Endothelial cell of umbilical vein (primary cell): ENCODE data around the gene GALNT13. TPM values are rescaled to one million over a fixed set of nuclear protein-coding genes. Genes with fewer than 3 reads are reported as not detected.

ENCODE experiments used
- BruUV-seq: library from RNA; stranded (reverse); fragments of 400-500 nt; replicated peaks from 2 replicates; lab custom pipeline; 2021; lab: Mats Ljungman, UMichigan
- CTCF ChIA-PET: fragments of 300-600, 350-600 bp; sonication (Branson Sonifier 250); formaldehyde crosslinking; loops from one replicate; lab custom pipeline; 2021; ENCODE audit warnings: antibody characterized with exemption, inconsistent platforms; lab: Charles Lee
- POLR2A ChIA-PET: fragments of 300-600, 350-600 bp; sonication (Branson Sonifier 250); formaldehyde crosslinking; loops from one replicate; lab custom pipeline; 2021; ENCODE audit warnings: antibody characterized with exemption, inconsistent platforms; lab: Charles Lee
- DNase-seq: peaks from one replicate; pipeline ENCODE4 v3.0.0-alpha.2; 2011; ENCODE audit warnings: low read depth, low spot score
- FAIRE-seq: peaks from 2 replicates; lab custom pipeline; 2011; peaks lifted over from hg19 to GRCh38; lab: Jason Lieb, UNC
- H2AFZ ChIP-seq: 2 replicates; pipeline ENCODE4 v1.6.0; 2012; ENCODE audit warnings: low read depth, low read length, control low read depth, inconsistent platforms
- H3K27ac ChIP-seq: 2 replicates; pipeline ENCODE4 v1.5.1; 2011; ENCODE audit warnings: low read depth, mild to moderate bottlenecking, control low read depth, low read length, moderate library complexity; ENCODE audit not compliant: insufficient read depth
- H3K27me3 ChIP-seq, 2 experiments: 2 replicates each; pipeline versions ENCODE4 v1.6.0 to v1.6.1; 2011; ENCODE audit warnings: low read length in 2 of 2, mixed read lengths in 1 of 2; ENCODE audit not compliant: control insufficient read depth in 2 of 2, insufficient read depth in 2 of 2
- H3K36me3 ChIP-seq, 2 experiments: 2 replicates in 1 of 2; 3 replicates in 1 of 2; pipeline ENCODE4 v1.5.1; 2011; ENCODE audit warnings: low read length in 2 of 2, mild to moderate bottlenecking in 1 of 2, moderate library complexity in 1 of 2; ENCODE audit not compliant: control insufficient read depth in 2 of 2, insufficient read depth in 2 of 2; ENCODE audit errors: extremely low read depth in 1 of 2
- H3K4me1 ChIP-seq: 3 replicates; pipeline ENCODE4 v1.5.1; 2011; ENCODE audit warnings: mild to moderate bottlenecking, low read length; ENCODE audit not compliant: control insufficient read depth, insufficient read depth; ENCODE audit errors: extremely low read depth
- H3K4me2 ChIP-seq: 2 replicates; pipeline ENCODE4 v1.6.1; 2011; ENCODE audit warnings: low read length, control low read depth, mixed read lengths; ENCODE audit not compliant: insufficient read depth
- H3K4me3 ChIP-seq, 3 experiments: fragments of 200-600 bp in 1 of 3; sonication (generic), shearing (Covaris generic) in 1 of 3; replicated peaks in 1 of 3; 2 replicates each; pipeline ENCODE4 v1.5.1; 2011 to 2016; ENCODE audit warnings: control low read depth in 3 of 3, low read length in 3 of 3, mild to moderate bottlenecking in 2 of 3, inconsistent platforms in 1 of 3, low read depth in 1 of 3, moderate library complexity in 1 of 3; ENCODE audit not compliant: insufficient read depth in 1 of 3
- H3K79me2 ChIP-seq: 2 replicates; pipeline ENCODE4 v1.6.0; 2012; ENCODE audit warnings: low read length, inconsistent platforms; ENCODE audit not compliant: control insufficient read depth, insufficient read depth
- H3K9ac ChIP-seq: replicated peaks from 2 replicates; pipeline ENCODE3; 2011; ENCODE audit warnings: low read length, control low read depth; ENCODE audit not compliant: insufficient read depth; ENCODE audit errors: extremely low read depth
- H3K9me1 ChIP-seq: replicated peaks from 3 replicates; pipeline ENCODE4 v1.6.0; 2011; ENCODE audit warnings: mild to moderate bottlenecking, low read length; ENCODE audit not compliant: control insufficient read depth, insufficient read depth; ENCODE audit errors: extremely low read depth
- H3K9me3 ChIP-seq: replicated peaks from 2 replicates; pipeline ENCODE4 v1.5.1; 2012; ENCODE audit warnings: low read length, inconsistent platforms; ENCODE audit not compliant: control insufficient read depth, insufficient read depth
- H4K20me1 ChIP-seq: replicated peaks from 2 replicates; pipeline ENCODE3; 2011; ENCODE audit warnings: mild to moderate bottlenecking, low read length; ENCODE audit not compliant: control insufficient read depth, insufficient read depth; ENCODE audit errors: extremely low read depth
- CTCF ChIP-seq, 2 donors: IDR thresholded peaks; 1 replicate in 1 of 2; 2 replicates in 1 of 2; pipeline ENCODE4 v1.5.1; 2011; ENCODE audit warnings: low read length in 2 of 2, mild to moderate bottlenecking in 2 of 2, moderate library complexity in 2 of 2, control low read depth in 1 of 2, inconsistent platforms in 1 of 2, low read depth in 1 of 2; ENCODE audit not compliant: insufficient read depth in 1 of 2; ENCODE audit errors: extremely low read depth in 1 of 2
- EZH2 ChIP-seq: IDR thresholded peaks from 2 replicates; pipeline ENCODE4 v1.6.1; 2012; ENCODE audit warnings: borderline replicate concordance, low read depth, mild to moderate bottlenecking, moderate library complexity, low read length, inconsistent platforms; ENCODE audit not compliant: severe bottlenecking
- FOS ChIP-seq: IDR thresholded peaks from 2 replicates; pipeline ENCODE4 v1.6.1; 2011; ENCODE audit warnings: mild to moderate bottlenecking, low read length, moderate library complexity, borderline replicate concordance; ENCODE audit not compliant: insufficient read depth
- GATA2 ChIP-seq: IDR thresholded peaks from 2 replicates; pipeline ENCODE4 v1.7.0; 2011; ENCODE audit warnings: low read depth, mild to moderate bottlenecking, moderate library complexity, mixed read lengths, low read length; ENCODE audit not compliant: insufficient read length, insufficient read depth
- JUN ChIP-seq: IDR thresholded peaks from 2 replicates; pipeline ENCODE4 v1.6.1; 2011; ENCODE audit warnings: borderline replicate concordance, low read depth; ENCODE audit not compliant: insufficient read length, insufficient read depth
- MAX ChIP-seq: IDR thresholded peaks from 2 replicates; pipeline ENCODE4 v1.6.1; 2011; ENCODE audit not compliant: insufficient read depth, insufficient read length
- MYC ChIP-seq: IDR thresholded peaks from one replicate; pipeline ENCODE4 v1.6.1; 2011; ENCODE audit warnings: mild to moderate bottlenecking, low read depth, low read length
- POLR2A ChIP-seq: IDR thresholded peaks from 2 replicates; pipeline ENCODE4 v1.6.1; 2012; ENCODE audit warnings: low read depth, mild to moderate bottlenecking, control low read depth, low read length
- POLR2AphosphoS5 ChIP-seq: IDR thresholded peaks from 2 replicates; pipeline ENCODE4 v1.6.1; 2012; ENCODE audit warnings: low read depth, mild to moderate bottlenecking, control low read depth, low read length, moderate library complexity; ENCODE audit not compliant: insufficient read depth
- dilution Hi-C: fragments of 300-500 bp; cut with MboI; formaldehyde crosslinking; loops from one replicate; pipeline ENCODE4 v1.15.0; 2019; ENCODE audit warnings: low sequenced_read_pairs; ENCODE audit not compliant: extremely low pct_ligation_motif_present
- intact Hi-C: fragments of 100-400 bp; cut with micrococcal nuclease; formaldehyde crosslinking; loops from one replicate; pipeline ENCODE4 v1.10.0; 2022
- polyA plus RNA-seq, 4 experiments: library from polyadenylated mRNA; depleted of rRNA in 3 of 4; stranded (reverse) in 3 of 4; unstranded in 1 of 4; fragments of >200 nt; gene quantifications; 2 replicates each; pipeline versions ENCODE4 v1.2.1 to v1.2.3, GENCODE V29; 2011 to 2012; ENCODE audit warnings: missing spikeins in 1 of 4
- total RNA-seq: library from RNA; stranded (reverse); gene quantifications from 2 replicates; pipeline ENCODE4 v1.2.3, GENCODE V29; 2021

The GALNT13 gene
- total and polyA plus RNA-seq, 2 donors (not counting 3 experiments of a cell fraction or from before 2014, with no cell fraction given), result 0.06 TPM; not detected in 1

GRCh38 chr2:154032220-154032619, 160.5 kb downstream of the GALNT13 start:
- FAIRE-seq (no peak), DNase-seq (no peak)
- H2AFZ ChIP-seq, result no peak overlapping the region
- H3K27me3 ChIP-seq, result no peaks in the 10 kb centered on the region
- H3K9me1 ChIP-seq, result no peaks in the 10 kb centered on the region
- H3K36me3 ChIP-seq, result no peaks in the 10 kb centered on the region
- H3K4me2 ChIP-seq, result no peak overlapping the region
- H3K4me1 ChIP-seq, result no peaks in the 10 kb centered on the region
- no peak for TF ChIP-seq POLR2AphosphoS5
- no peak for TF ChIP-seq CTCF (IDR thresholded peaks at IDR 0.05; ENCODE audit: extremely low read depth in 1 of 2, insufficient read depth in 1 of 2, low read depth in 1 of 2, low read length in 2 of 2)
- no peak for TF ChIP-seq JUN
- no peak for TF ChIP-seq POLR2A
- no peak for TF ChIP-seq MYC
- TF ChIP-seq EZH2, result no peak
- TF ChIP-seq FOS, result no peak
- TF ChIP-seq GATA2, result no peak
- TF ChIP-seq MAX, result no peak
- no peak overlapping the region for H3K27ac ChIP-seq
- intact Hi-C loops, result no loop called here
- no TSS peak for BruUV-seq
- no peaks in the 10 kb centered on the region for H4K20me1 ChIP-seq
- ChIA-PET POLR2A (no interaction called here), CTCF (no interaction called here)
- H3K9ac ChIP-seq, result no peak overlapping the region
- no peaks in the 10 kb centered on the region for H3K79me2 ChIP-seq
- dilution Hi-C loops, result no loop called here
- H3K4me3 ChIP-seq, result no peak overlapping the region
- H3K9me3 ChIP-seq, result no peaks in the 10 kb centered on the region
